Stimulated activated CD4-positive, alpha-beta T cell treated with anti-CD3 and anti-CD28 coated beads, Interleukin-15, amount 100 ng/mL, for 1 hour (primary cell): ENCODE results near the gene LEMD3.
"Not testable (repeated sequence)": the region's sequence is repeated elsewhere in the genome, so short reads cannot be mapped to it uniquely, and the experiment has no call there.

Experiments
- DNase-seq, 2 donors: peaks; one replicate each; pipeline ENCODE4 v3.0.0-alpha.2; 2020; ENCODE audit warnings: low read depth in 1 of 2, low spot score in 1 of 2

The LEMD3 gene

GRCh38 chr12:65277994-65278575 lies 108.7 kb downstream of the LEMD3 start:
- no peak for DNase-seq

- DNase-seq, result no peak
These were observed 109.4 kb downstream of the LEMD3 start, which contains the start of gene MSRB3 for GRCh38 chr12:65278576-65279368. MSRB3 (plus strand) TSS chr12:65278683; CDS start chr12:65308580, 29,897 bp downstream.

- DNase-seq, result no peak
These were observed 110.2 kb downstream of the LEMD3 start for GRCh38 chr12:65279369-65280112.

GRCh38 chr12:65280306-65280705 lies 110.9 kb downstream of the LEMD3 start:
- DNase-seq, result no peak

- no peak for DNase-seq
These were observed 113.5 kb downstream of the LEMD3 start for GRCh38 chr12:65282840-65283239.

- not testable (repeated sequence) for DNase-seq
These were observed 116.1 kb downstream of the LEMD3 start for GRCh38 chr12:65285532-65285931.

- no peak for DNase-seq
These were observed 118.0 kb downstream of the LEMD3 start for GRCh38 chr12:65287426-65287825.

GRCh38 chr12:65292241-65292640 lies 122.9 kb downstream of the LEMD3 start:
- no peak for DNase-seq

- DNase-seq, result no peak
These were observed 124.4 kb downstream of the LEMD3 start for GRCh38 chr12:65293735-65294134.

GRCh38 chr12:65294641-65295262 lies 125.4 kb downstream of the LEMD3 start:
- DNase-seq, result no peak

- DNase-seq, result no peak
These were observed 127.3 kb downstream of the LEMD3 start for GRCh38 chr12:65296508-65297265.
